Fibroblast of gingiva (primary cell): ENCODE results near the gene CEP63.

Experiments
- DNase-seq: peaks from one replicate; pipeline ENCODE4 v3.0.0-alpha.2; 2011; ENCODE audit warnings: low read depth

CEP63 gene

DNA sequence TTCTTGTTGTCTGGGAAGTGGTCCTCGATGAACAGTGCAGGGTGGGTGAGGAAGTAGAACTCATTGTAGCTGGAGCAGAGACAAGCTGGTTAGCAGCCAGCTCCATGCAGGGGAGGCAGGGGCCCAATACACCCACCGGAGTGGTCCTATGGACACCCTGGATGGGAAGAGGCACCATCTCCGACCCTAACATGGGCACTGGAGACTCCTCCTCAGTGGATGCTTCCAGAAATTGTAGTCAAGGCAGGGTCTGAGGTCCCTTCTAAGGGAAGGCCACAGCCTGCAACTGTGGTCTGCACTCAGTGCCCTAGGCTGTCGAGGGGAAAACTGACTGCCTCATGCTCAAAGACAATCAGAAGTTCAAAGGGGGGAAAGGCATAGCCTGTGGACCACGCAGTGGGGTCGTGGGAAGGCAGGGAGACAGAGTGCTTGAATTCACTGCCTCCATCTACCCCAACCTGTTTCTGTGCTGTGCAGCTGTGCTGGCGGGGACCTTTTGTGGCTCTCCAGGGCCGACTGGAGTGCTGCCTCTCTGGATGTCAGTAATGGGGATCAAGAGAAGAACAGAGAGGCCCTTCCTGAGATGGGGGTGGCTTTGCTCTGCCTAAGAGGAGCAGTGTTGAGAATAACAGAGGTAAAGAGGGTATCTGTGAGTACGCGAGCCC is 123.0 kb downstream of the CEP63 start:
- DNase-seq = no peak

DNA sequence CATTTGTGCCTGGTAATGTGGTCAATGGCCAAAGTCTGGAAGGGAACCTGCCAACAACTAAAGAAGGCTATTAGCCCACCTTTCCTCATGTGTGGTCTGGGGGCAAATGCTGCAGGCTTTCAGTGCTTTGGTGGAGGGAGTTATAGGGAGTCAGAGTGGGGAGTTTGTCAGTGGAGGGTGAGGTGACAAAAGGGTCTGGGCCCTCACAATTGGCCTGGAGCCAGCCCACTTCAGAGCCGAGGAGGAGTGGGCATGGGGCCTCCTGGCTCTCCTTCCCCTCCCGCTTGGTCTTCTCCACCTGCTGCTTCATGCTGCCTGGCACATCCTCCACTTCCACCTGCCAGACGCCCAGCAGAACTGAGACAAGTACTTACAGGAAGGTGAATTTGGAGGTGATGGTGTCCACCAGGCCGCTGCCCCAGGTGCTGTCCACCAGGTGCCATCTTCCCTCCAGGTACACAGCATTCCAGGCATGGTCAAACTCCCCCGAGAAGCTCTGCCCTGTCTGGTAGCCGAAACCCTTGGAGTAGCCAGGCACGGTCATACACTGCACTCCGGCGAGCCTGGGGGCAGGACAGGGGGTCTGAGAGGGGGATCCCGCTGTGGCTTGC is 124.1 kb downstream of the CEP63 start:
- DNase-seq = no peak

DNA sequence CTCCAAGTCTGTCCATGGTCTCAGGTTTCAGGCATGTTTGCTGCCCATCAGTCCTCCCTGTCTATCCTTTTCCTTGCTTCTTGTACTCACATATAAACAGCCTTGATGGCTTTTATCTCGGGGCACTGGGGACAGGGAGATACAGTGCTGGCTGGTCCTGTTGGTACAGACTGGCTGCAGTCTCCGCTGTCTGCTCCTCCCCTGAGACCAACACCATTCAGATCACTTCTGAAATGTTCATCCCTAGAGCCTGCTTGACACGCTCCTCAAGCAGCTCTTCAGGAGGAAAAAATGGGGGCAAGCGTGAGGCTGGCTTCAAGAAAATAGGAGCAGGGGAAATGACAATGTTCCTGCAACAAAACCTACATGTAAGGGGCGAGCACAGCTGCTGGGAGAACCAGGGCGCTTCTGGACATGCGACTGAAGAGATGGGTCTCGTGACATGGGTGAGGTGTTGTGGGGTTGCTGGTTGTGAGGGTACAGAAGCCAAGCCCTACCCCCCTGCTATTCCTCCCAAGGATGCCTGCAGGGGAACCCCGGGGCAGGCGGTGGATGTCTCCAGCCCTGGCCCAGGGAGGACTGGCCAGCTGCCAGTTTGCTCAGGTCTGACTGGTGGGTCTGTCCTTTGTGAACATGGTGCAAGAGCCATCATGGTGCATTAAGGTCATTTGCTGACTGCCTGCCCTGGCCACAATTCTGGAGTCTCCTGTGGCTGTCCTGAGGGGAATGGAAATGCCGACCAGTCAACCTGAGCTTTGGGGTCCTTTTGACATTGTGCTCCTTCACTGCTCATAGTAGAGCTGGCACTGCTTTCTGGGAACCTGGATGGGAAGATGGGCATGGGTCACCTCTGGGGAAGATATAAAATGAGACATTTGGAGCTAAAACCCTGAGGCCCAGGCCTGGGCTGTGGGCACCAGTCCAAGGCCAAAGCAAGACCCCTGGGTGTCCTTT is 124.9 kb downstream of the CEP63 start:
- no peak for DNase-seq

DNA sequence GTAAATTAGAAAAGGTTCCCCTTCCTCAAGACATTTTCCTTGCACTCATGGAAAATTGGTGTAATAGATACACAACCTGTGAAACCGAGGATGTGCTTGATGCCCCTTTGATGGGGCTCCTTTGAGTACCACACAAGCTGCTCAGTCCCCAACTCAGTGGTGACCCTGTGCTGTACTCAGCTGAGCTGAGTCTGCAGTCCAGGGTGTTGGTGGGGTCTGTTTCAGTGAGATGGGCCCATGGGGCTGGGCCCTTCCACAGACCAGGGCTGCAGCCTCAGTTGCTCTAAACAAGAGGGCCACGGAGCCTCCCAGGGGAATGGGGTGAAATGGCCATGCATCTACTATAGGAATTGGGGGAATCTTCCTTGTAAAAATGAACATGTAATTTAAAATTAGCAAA is 125.7 kb downstream of the CEP63 start:
- DNase-seq = no peak

DNA sequence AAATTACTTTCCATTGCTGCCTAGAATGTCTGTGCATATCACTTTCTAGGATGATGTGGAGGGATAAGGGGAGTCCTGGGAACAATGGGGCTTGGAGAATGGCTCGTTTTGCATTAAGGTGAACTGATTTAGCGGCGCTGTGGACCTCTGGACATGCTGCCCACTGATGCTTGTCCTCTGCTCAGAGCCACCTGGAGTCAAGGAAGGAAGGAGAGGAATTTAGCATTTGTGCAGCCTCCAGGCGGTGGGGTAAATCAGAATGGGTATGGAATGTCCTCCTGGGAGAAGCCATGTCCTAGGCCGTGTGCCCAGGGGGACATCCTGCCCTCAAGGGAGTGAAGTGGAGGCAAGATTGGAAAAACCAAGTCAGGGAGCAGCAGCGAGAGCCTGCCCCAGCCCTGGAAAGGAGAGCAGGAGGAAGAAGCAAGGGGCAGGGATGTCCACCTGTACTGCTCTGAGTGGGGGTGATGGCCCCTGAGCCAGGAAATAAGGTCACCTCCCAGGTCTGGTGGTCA is 127.2 kb downstream of the CEP63 start:
- DNase-seq = no peak

DNA sequence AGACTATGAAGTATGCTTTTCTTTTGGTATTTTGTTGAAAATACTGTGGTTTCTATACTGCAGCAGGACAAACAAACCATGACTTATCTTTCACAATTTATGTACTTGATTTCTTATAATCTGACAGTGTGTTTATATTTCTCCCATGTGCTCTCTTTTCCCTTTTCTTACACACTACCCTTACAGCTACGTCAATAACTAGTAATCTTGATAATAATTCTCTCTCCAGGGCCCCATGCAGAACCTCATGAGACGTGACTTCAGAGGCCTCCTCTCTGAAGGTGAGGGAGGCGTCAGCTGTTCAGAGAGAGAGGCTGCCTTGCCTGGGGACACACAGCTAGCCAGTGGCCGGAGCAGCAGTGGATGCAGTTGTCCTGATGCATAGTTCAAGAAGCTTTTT is 129.1 kb downstream of the CEP63 start:
- no peak for DNase-seq

DNA sequence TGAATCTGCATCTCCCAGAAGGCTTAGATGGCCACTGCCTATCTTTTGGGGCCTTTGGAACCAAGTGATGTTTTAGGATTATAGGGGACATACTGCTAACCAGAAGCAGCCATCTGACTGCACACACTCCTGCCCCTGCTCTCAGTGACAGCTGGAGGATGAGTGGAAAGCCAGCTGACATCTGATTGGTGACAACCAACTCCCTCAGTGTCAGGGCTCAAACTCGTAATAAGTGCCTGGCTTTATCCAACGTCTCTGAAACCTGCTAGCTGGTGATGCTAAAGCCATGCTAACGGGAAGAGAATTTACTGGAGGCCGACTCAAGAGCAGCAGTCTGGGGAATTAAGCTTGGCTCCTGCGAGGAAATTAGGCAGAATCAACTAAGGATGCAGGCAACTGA is 129.9 kb downstream of the CEP63 start:
- no peak for DNase-seq

DNA sequence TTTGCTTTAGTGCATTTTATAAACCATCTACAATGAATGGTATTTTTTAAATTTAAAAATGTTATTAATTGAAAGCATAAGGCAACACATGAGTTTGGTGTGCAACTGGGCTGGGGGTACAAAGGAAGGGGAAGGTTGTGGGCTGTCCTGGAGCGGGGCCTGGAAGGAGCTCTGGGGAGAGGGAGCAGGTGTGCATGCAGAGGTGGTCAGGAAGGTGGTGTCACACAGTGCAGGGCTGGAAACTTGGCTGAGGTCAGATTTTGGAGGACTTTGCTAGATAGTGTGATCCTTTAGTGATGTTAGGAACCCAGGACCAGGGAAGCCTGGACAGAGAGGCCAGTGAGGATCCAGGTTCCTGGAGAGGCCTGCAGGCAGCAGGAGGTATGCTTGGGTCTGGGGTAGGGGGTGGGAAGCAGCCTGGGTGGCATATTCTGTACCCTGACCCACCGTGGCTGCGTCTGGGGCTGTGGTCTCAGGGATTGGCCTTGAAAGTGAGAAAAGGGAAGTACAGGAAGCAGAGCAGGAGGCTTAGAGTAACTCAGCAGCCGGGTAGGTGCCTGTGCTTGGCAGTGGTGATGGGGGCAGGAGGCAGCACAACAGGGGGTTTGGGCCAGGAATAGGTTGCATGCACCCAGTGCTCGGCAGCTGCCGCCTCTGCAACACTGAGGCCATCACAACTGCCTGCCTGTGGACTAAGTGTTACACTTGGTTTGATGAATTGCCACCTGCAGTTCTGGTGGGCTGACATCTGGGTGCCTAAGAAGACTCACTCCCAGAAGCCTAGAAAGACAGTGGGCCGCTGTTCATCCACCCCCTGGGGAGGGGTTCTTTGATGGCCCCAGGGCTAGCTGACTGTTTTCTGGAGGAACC is 132.0 kb downstream of the CEP63 start:
- no peak for DNase-seq

DNA sequence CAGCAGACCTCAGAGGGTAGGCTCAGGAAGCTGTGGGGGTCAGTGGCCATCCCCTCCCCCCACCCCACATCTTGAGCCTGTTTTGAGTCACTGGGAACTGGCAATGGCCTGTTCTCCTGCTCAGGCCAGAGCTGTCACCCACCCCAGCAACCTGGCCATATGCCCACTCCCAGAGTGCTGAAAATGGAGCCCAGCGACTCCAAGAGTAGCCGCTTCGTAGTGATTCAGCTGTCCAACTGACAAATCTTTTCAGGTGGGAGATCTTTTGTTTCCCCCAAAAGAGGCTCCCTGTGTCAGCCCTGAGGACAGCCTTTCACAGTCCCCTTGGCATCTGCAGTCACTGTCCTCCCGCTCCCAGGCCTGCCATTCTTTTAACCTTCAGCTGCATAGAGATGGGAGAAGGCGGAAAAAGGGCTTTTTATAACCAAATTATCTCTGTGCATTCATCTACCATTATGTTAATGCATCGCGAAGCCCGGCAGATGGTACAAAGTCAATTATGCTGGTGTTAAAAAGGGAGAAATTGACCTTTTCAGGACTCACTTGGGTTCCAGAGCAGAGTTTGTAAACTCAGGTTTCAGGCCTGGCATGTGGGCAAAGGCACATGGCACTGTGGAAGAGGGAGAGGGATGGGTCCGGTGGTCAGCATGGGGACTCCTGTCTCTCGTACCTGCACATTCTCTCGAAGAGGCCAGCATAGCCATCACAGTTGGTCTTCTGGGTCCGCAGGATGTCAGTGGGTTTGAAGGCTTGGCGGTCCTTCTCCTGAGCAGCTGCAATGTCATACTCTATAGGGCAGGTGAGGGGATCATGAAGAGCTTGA is 132.8 kb downstream of the CEP63 start:
- no peak for DNase-seq

DNA sequence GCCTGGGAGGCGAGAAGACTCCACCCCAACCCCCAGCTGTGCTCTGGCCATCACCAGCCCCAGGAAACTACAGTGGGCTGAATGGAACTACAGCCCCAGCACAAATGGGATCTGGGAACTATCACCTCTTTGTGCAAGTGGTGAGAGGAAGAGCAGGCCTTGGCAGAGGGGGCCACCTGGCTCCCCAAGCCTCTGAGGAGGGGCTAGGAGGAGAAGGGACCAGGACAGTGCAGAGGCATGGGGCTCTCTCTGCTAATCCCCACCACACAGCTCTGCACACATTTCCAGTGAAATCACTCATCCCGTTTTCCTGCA is 133.4 kb downstream of the CEP63 start:
- no peak for DNase-seq

DNA sequence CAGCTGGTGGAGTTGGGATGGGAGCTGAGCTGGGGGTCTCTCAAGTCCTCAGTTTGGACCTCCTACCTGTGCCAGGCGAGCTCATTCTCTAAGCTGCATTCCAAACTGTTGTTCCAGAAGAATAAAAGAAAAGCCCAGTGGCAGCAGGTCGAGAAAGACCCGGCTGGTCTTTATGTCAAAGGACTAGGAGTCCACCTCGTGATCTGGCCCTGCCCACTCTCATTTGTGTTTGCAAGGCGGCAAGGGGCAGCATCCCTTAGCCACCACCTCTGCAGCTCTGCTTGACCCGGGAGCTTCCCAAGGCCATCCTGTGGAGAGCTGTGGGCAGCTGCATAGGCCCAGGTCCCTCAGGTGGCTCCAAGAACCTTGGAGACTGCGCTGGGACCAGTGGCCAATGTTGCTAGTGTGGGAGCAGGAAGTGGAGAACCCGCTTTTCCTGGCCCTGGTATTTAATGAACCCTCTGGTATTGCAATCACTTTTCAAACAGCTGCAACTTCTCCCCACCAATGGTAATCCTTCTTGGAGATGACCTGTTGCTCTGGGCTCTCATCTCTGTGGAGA is 134.1 kb downstream of the CEP63 start:
- DNase-seq = no peak

DNA sequence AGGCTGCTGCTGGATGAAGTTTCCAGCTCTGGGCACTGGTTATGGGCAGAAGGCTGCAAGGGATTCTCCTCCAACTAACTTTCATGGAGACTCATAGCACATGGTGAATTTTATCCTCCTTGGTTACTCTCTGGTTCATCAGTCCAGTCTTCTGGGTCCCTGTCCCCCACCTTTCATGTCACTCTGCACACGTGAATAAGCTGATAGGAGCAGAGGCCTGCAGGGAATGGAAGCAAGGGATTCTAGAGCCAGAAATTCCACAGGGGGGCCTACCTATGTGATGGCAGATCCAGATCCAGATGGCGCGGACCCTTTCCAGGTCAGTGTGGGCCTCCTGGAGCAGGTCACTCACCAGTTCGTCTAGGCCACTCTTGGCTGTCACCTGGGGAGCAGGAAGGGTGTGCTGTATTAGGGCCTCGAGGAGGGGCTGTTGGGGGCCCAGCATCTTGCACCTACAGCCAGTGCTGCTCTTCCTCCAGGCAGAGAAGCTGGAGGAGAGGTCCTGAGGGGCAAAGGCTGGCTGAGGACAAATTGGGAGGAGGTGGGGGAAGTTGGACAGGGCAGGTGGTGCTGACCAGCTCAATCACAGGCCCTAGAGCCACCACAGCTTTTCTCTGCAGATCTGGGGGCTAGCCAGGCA is 134.7 kb downstream of the CEP63 start:
- DNase-seq = no peak

DNA sequence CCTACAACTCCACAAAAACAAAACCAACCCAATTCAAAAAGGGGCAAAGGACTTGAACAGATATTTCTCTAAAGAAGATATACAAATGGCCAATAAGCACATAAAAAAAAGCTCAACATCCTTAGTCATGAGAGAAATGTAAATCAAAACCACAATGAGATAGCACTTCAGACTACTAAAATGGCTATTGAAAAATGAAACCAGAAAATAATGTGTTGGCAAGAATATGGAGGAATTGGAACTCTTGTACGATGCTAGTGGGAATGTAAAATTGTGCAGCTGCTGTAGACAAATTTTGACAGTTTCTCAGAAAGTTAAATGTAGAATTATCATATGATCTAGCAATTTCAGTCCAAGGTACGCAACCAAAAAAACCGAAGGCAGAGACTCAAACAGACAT is 136.0 kb downstream of the CEP63 start:
- no peak for DNase-seq

DNA sequence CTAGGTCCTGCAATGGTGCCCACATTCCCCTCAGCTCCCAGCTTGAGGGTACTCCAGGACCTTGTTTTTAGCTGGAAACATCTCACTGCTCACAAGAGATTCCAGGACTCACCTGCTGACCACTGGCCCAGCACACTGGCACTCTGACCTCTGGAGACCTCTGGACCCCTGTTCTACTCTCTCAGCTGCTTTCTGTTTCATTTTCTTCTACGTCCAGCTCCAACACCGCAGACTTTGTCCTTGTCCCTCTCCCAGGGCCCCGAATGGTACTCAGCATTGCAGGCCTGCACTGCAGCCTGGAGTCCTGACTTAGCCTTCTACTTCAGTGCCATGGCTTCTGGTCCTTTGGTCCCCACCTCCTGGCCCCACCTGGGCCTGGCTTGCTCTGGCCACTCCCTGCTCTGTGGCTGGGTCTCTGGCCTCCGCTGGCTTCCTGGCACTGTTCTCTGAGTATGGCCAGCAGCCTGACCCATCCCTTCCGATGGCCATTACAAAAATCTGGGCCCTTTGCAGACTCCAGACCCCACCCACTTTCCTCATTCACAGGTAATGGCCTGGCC is 137.0 kb downstream of the CEP63 start:
- no peak for DNase-seq

DNA sequence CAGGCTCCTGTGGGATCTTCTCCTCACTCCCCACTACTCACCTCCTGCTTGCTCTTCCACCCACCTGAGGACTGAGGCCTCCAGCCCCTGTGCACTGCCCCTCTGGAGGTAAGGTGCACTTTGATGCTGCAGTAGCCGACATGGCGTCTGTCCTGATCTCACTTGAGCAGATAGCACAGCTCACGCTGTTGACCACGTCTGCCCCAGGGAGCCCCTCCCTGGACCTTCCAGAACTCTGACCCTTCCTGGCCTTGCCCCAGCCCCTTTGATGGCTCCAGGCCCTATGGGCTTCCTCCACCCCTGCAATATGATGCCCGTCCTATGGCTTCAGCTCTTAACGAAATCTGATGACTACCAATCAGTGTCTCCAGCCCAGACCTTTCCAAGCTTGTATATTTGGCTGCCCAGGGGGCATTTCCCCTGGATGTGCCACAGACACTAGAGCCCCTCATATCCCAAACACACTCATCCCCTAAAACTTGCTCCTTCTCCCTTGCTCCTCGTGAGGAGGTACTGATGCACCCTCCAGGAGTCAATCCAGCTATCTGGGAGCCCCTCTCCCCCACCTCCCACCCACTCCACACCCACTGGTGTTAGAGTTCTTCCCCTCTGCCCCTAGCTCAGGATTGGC is 137.9 kb downstream of the CEP63 start:
- no peak for DNase-seq
